SK-N-MC (cell line): ENCODE data around the gene BSN.

Experiments
- EZH2 ChIP-seq: fragments of 200-600 bp; sonication (generic); IDR thresholded peaks from one replicate; pipeline ENCODE4 v1.6.1; 2017; ENCODE audit warnings: antibody characterized with exemption
- POLR2AphosphoS5 ChIP-seq: IDR thresholded peaks from 2 replicates; pipeline ENCODE4 v1.6.1; 2012; ENCODE audit warnings: mild to moderate bottlenecking, low read depth, low read length, borderline replicate concordance

DNA sequence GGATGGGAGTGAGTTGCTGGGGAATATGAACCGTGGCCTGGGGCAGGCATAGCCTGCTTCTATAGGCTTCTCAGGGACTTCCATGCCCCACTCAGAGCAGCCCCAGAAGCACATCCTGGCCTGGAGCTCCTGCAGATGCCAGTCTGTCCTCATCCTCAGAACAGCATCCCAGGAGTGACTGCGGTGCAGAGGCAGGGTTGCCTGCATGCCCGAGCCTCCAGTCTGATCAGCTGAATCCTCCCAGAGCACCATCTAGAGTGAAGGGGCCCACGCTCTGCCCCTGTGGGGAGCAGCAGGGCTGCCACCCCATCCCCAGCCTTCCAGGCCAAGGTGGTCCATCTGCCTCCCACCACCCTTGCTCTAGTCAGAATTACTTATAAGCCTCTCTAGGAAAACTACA is 75.2 kb downstream of the BSN start:
- TF ChIP-seq EZH2 (no peak), POLR2AphosphoS5 (no peak)
